GM12891 (cell line): ENCODE results near the gene NMNAT2.

ENCODE experiments used
- DNase-seq: peaks from one replicate; pipeline ENCODE4 v3.0.0; 2011; ENCODE audit warnings: low spot score; ENCODE audit not compliant: insufficient read length
- FAIRE-seq: peaks from 2 replicates; lab custom pipeline; 2011; peaks lifted over from hg19 to GRCh38; lab: Jason Lieb, UNC
- PAX5 ChIP-seq: IDR thresholded peaks from 2 replicates; pipeline ENCODE4 v1.6.1; 2011; ENCODE audit warnings: low read length, moderate library complexity, mild to moderate bottlenecking; ENCODE audit not compliant: insufficient read depth, severe bottlenecking
- POLR2A ChIP-seq: IDR thresholded peaks from 2 replicates; pipeline ENCODE4 v1.6.1; 2011; ENCODE audit warnings: low read depth, low read length, control low read depth
- POLR2AphosphoS5 ChIP-seq: IDR thresholded peaks from 2 replicates; pipeline ENCODE4 v1.6.1; 2011; ENCODE audit warnings: low read depth, low read length, control low read depth
- POU2F2 ChIP-seq: IDR thresholded peaks from 2 replicates; pipeline ENCODE4 v1.6.1; 2011; ENCODE audit warnings: low read depth, mild to moderate bottlenecking, control low read depth, low read length, moderate library complexity
- SPI1 ChIP-seq: IDR thresholded peaks from 2 replicates; pipeline ENCODE4 v1.6.1; 2011; ENCODE audit warnings: low read depth, low read length, control low read depth
- TAF1 ChIP-seq: IDR thresholded peaks from 2 replicates; pipeline ENCODE4 v1.6.1; 2011; ENCODE audit warnings: low read depth, low read length, control low read depth

Gene NMNAT2

DNA sequence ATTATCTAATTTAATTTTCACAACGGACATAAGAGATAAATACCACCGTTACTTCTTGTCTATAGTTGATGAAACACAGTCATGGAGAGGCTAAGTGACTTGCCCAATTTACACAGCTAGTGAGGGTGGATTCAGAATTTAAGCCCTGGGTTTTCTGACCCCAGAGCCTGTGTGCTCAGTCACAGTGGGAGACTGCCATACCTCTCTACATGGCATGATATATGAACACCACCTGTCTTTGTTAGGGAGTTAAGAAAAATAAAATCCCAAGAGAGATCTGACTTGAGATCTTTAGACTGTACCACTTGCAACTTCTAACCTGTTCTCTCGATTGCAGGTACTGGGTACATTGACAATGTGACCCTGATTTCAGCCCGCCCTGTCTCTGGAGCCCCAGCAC lies 191.8 kb downstream of the NMNAT2 start:
- TF ChIP-seq TAF1 (no peak), POLR2AphosphoS5 (no peak), PAX5 (no peak), POLR2A (no peak), POU2F2 (no peak), SPI1 (no peak)
- DNase-seq (no peak), FAIRE-seq (no peak)

DNA sequence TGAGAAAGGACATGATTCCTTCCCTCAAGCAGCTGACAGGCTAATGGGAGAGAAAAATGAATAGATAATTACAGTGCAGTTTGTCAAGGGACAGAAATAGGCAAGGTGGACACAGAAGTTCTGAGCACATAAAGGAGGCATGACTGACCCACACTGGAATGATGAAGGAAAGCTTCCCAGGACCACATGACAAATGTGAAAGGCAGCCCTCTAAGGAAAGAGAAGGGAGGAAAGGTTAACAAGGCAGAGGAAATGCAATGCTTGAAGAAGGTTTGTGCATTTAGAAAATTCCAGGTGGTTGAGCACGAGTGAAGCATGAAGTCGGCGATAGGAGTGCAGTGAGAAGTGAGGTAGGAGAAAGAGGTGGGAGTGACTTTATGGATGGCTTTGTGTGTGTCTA lies 194.7 kb downstream of the NMNAT2 start:
- TF ChIP-seq POLR2A, result no peak
- TF ChIP-seq TAF1, result no peak
- TF ChIP-seq POU2F2, result no peak
- TF ChIP-seq POLR2AphosphoS5, result no peak
- TF ChIP-seq SPI1, result no peak
- no peak for TF ChIP-seq PAX5
- FAIRE-seq (no peak), DNase-seq (no peak)

DNA sequence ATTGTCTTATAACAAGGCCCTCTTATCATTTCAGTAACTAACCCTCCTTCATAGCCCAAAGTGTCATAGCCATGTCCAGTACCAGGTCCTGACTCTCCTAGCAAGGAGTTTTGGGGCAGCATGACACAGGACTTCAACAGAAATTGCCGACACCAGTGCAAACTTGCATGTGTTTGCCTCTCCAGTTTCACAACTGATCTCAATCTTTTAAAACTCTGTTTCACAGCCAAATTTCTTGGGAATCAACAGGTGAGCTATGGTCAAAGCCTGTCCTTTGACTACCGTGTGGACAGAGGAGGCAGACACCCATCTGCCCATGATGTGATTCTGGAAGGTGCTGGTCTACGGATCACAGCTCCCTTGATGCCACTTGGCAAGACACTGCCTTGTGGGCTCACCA lies 195.3 kb downstream of the NMNAT2 start:
- no peak for DNase-seq
- FAIRE-seq, result no peak
- TF ChIP-seq TAF1 (no peak), POLR2AphosphoS5 (no peak), POU2F2 (no peak), POLR2A (no peak), PAX5 (no peak), SPI1 (no peak)

DNA sequence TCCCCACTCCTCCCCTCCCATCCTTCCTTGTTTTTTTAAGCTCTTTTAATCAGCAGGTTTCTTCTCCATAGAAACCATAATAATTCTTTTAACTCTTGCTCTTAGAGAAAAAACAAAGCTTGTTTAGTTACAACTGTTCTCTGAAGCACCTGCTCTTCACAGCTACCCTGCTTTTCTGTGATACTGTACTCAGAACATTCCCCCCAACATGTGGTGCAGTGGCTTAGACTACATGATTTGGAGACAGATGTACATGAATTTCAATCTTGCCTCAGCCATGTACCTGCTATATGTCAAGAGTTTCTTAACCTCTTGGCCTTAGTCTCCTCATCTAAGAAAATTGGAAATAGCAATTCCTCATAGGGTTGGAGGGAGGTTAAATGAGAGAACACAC lies 198.6 kb downstream of the NMNAT2 start:
- TF ChIP-seq PAX5, result no peak
- TF ChIP-seq POU2F2, result no peak
- no peak for TF ChIP-seq POLR2AphosphoS5
- DNase-seq, result no peak
- FAIRE-seq, result no peak

DNA sequence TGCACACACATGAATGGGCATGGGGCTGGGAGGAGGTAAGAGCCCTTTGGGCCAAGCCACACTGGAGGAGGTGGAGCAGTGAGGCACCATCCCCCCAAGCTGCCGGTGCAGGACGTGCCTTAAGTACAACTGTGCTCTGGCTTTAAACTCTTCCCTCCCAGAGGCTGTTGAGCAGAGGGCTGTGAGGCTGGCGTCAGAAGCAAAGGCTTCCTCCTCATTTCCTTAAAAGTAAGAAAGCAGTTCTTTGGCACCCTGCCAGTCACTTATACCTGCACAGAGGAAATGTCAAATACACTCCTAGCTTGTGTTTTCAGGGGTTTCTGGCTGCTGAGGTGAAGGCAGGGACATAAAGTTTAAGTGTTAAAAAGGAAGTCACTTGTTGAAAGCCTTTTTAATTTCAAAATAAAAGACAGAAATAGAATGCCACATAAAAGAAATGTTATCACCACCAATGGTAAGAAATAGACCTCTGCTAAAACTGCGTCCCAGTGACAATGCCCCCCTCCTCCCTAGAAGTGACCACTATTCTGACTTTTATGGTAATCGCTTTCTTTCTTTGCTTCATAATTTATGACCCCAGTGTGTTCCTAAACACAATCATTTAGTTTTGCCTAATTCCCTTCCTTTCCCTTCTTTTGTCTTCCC lies 199.1 kb downstream of the NMNAT2 start:
- peak; percentile 66 for FAIRE-seq
- TF ChIP-seq SPI1, result no peak
- no peak for TF ChIP-seq POU2F2
- no peak for TF ChIP-seq POLR2A
- no peak for TF ChIP-seq PAX5
- no peak for TF ChIP-seq POLR2AphosphoS5
- no peak for TF ChIP-seq TAF1
- no peak for DNase-seq

DNA sequence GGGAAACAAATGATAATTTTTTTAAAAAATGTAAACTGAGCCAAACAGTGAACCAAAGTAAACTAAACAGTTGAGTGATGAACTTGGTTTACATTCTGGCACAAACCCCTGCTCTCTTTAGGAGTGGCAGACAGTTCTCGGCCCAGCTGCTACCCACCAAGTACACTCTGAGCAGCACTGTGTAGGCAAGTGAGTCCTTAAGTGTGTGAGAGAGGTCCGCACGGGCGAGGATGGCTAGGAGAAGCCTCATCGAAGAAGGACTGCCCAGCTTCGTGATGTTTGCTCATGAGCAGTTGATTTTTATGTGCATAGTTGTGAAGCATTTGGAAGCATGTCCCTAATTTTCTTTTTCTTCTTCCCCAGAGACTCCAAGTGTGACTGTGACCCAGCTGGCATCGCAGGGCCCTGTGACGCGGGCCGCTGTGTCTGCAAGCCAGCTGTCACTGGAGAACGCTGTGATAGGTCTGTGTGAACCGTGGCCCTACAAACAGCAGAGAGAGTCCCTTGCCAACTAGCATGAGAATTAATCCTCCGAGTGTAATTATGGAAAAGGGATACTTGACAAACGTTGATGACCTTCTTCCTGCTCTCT lies 200.1 kb downstream of the NMNAT2 start:
- no peak for FAIRE-seq
- no peak for TF ChIP-seq POU2F2
- no peak for TF ChIP-seq POLR2AphosphoS5
- no peak for TF ChIP-seq PAX5
- TF ChIP-seq POLR2A, result no peak
- TF ChIP-seq TAF1, result no peak
- TF ChIP-seq SPI1, result no peak
- no peak for DNase-seq

DNA sequence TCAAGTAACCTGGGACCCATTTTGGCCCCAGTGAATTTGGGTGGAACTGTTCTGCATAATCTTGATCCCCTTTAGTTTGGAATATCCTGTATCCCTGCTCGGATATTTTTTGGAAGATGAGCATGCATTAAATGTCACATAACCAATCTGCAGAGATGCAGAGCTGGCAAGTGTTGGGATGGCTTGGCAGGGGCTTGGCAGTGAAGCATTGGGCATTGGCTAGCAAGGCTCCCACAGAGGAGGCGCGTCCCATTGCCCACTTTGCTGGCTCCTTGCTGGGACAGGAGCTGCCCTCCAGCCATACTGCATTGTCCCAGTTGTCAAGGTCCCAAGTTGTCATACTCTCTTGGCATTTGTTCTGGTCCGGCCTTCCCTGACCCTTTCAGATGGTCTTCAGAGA lies 202.2 kb downstream of the NMNAT2 start:
- DNase-seq (no peak), FAIRE-seq (no peak)
- TF ChIP-seq POLR2AphosphoS5 (no peak), POU2F2 (no peak), POLR2A (no peak), SPI1 (no peak), PAX5 (no peak)

DNA sequence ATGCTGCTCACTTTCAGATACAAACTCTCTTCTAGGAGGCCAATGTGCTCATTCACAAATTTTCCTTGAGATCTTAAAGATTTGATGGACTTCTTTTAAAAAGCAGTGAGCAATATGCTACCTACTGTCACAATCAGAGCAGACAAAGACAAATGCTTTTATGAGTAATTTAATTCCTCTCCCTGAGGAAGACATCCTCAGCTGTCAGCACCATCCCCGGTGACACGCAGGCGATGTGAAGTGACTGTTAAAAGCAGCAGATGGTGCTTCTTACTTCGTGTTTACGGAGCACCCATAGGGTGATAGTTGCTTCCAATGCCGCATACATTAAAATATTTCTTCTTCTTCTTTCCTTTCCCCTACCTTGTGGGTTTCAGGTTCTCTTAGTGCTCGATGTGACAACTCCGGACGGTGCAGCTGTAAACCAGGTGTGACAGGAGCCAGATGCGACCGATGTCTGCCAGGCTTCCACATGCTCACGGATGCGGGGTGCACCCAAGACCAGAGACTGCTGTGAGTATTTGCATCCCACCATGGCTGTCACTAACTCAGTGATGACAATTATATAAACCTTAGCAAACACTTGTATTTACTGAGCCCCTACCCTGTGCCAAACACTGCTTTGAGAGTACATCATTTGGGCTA lies 203.0 kb downstream of the NMNAT2 start:
- no peak for DNase-seq
- no peak for TF ChIP-seq POU2F2
- TF ChIP-seq PAX5, result no peak
- no peak for TF ChIP-seq POLR2A
- TF ChIP-seq SPI1, result no peak
- no peak for TF ChIP-seq TAF1
- no peak for TF ChIP-seq POLR2AphosphoS5
- no peak for FAIRE-seq

DNA sequence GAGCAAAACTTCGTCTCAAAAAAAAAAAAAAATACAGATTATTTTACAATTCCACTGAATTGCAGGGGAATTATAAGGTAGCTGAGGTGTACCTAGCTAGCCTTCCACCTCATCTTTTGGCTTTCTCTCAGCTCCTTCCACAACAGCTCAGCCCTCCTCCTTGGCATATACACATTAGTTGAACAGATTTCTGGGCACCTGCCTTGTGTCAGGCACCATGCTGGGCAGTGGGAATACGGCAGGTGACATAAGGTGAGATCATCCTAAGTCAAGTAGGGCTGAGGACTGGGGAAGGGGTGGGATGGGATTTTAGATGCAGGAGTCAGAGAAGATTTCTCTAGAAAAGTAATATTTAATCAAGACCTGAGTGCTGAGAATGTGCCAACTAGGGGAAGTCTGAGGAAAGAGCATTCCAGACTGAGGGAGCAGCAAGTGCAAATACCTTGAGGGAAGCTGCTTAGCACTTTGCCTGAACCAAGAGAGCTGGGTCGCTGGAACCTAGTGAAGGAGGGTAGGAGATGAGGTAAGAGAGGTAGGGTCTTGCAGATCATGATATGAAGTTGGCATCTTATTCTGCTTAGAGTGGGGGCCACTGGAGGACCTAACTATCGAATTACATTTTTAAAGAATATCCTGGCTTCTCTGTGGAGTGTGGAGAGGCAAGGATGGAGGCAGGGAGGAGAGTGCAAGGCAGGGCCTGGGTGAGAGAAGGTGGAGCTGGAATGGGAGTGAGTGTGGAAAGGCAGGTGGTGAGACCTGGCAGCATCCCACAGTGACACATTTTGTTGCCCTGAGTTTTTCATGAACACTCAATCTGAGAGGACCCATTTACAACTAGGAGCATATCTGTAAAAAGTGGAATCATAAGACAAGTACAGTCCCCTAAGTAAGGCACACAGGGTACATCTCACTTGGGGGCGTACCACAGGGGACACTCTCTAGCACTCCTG lies 203.9 kb downstream of the NMNAT2 start:
- DNase-seq (no peak), FAIRE-seq (no peak)
- TF ChIP-seq POU2F2 (no peak), POLR2A (no peak), TAF1 (no peak), POLR2AphosphoS5 (no peak), SPI1 (no peak), PAX5 (no peak)
